ENCODE data around the gene THAP10. TPM values are rescaled to one million over a fixed set of nuclear protein-coding genes. Genes with fewer than 3 reads are reported as not detected.

Gene THAP10
- polyA plus RNA-seq, 2 donors = 0.69 to 1.1 TPM

- 96 to 97% methylated on average over 2 of the region's 2 CpGs for WGBS, 2 donors
- H3K27ac ChIP-seq (ENCODE audit: low read depth in 2 of 2, low read length in 1 of 2) = no peak overlapping the region
- H3K4me3 ChIP-seq (ENCODE audit: low read depth in 1 of 2, low read length in 2 of 2) = no peak overlapping the region
These were observed 54.8 kb downstream of the THAP10 start for GRCh38 chr15:70837476-70837875.

GRCh38 chr15:70835841-70836240 lies 56.4 kb downstream of the THAP10 start:
- Histone ChIP-seq H3K9me3 (ENCODE audit: control insufficient read depth in 2 of 2, insufficient read depth in 1 of 2, low read depth in 1 of 2, low read length in 1 of 2) (no peaks in the 10 kb centered on the region), H3K4me1 (ENCODE audit: control insufficient read depth in 2 of 2, insufficient read depth in 2 of 2, low read length in 1 of 2) (peaks cover 0 to 2% of the 10 kb centered on the region in 2 donors), H3K4me3 (ENCODE audit: low read depth in 1 of 2, low read length in 2 of 2) (no peak overlapping the region), H3K27me3 (ENCODE audit: control insufficient read depth in 1 of 2, insufficient read depth in 2 of 2, low read length in 2 of 2) (no peaks in the 10 kb centered on the region), H3K27ac (ENCODE audit: low read depth in 2 of 2, low read length in 1 of 2) (no peak overlapping the region), H3K36me3 (ENCODE audit: control insufficient read depth in 2 of 2, insufficient read depth in 2 of 2, low read length in 1 of 2) (peaks cover 0 to 5% of the 10 kb centered on the region in 2 donors)
- 79 to 80% methylated on average over 3 of the region's 3 CpGs for WGBS, 2 donors

More at GRCh38 chr15:70837476-70837875, 54.8 kb downstream of the THAP10 start:
- peaks cover 0 to 2% of the 10 kb centered on the region in 2 donors for H3K4me1 ChIP-seq (ENCODE audit: control insufficient read depth in 2 of 2, insufficient read depth in 2 of 2, low read length in 1 of 2)
- no peaks in the 10 kb centered on the region for H3K9me3 ChIP-seq (ENCODE audit: control insufficient read depth in 2 of 2, insufficient read depth in 1 of 2, low read depth in 1 of 2, low read length in 1 of 2)
- H3K36me3 ChIP-seq (ENCODE audit: control insufficient read depth in 2 of 2, insufficient read depth in 2 of 2, low read length in 1 of 2) = no peaks in the 10 kb centered on the region
- H3K27me3 ChIP-seq (ENCODE audit: control insufficient read depth in 1 of 2, insufficient read depth in 2 of 2, low read length in 2 of 2) = no peaks in the 10 kb centered on the region

GRCh38 chr15:70835415-70835814 lies 56.8 kb downstream of the THAP10 start:
- H3K4me3 ChIP-seq (ENCODE audit: low read depth in 1 of 2, low read length in 2 of 2) = no peak overlapping the region
- H3K36me3 ChIP-seq (ENCODE audit: control insufficient read depth in 2 of 2, insufficient read depth in 2 of 2, low read length in 1 of 2) = peaks cover 0 to 5% of the 10 kb centered on the region in 2 donors
- no peaks in the 10 kb centered on the region for H3K27me3 ChIP-seq (ENCODE audit: control insufficient read depth in 1 of 2, insufficient read depth in 2 of 2, low read length in 2 of 2)
- no peaks in the 10 kb centered on the region for H3K9me3 ChIP-seq (ENCODE audit: control insufficient read depth in 2 of 2, insufficient read depth in 1 of 2, low read depth in 1 of 2, low read length in 1 of 2)
- WGBS, 2 donors = 90 to 97% methylated on average over 6 of the region's 6 CpGs
- no peak overlapping the region for H3K27ac ChIP-seq (ENCODE audit: low read depth in 2 of 2, low read length in 1 of 2)
- H3K4me1 ChIP-seq (ENCODE audit: control insufficient read depth in 2 of 2, insufficient read depth in 2 of 2, low read length in 1 of 2) = peaks cover 0 to 2% of the 10 kb centered on the region in 2 donors

- Histone ChIP-seq H3K9me3 (ENCODE audit: control insufficient read depth in 2 of 2, insufficient read depth in 1 of 2, low read depth in 1 of 2, low read length in 1 of 2) (no peaks in the 10 kb centered on the region), H3K36me3 (ENCODE audit: control insufficient read depth in 2 of 2, insufficient read depth in 2 of 2, low read length in 1 of 2) (peaks cover 0 to 5% of the 10 kb centered on the region in 2 donors), H3K27me3 (ENCODE audit: control insufficient read depth in 1 of 2, insufficient read depth in 2 of 2, low read length in 2 of 2) (no peaks in the 10 kb centered on the region), H3K4me3 (ENCODE audit: low read depth in 1 of 2, low read length in 2 of 2) (no peak overlapping the region), H3K27ac (ENCODE audit: low read depth in 2 of 2, low read length in 1 of 2) (no peak overlapping the region), H3K4me1 (ENCODE audit: control insufficient read depth in 2 of 2, insufficient read depth in 2 of 2, low read length in 1 of 2) (peaks cover 0 to 2% of the 10 kb centered on the region in 2 donors)
- 80 to 89% methylated on average over 2 of the region's 2 CpGs for WGBS, 2 donors
These were observed 57.2 kb downstream of the THAP10 start for GRCh38 chr15:70834999-70835398.

GRCh38 chr15:70833861-70834765 lies 58.1 kb downstream of the THAP10 start:
- no peaks in the 10 kb centered on the region for H3K9me3 ChIP-seq (ENCODE audit: control insufficient read depth in 2 of 2, insufficient read depth in 1 of 2, low read depth in 1 of 2, low read length in 1 of 2)
- H3K4me1 ChIP-seq (ENCODE audit: control insufficient read depth in 2 of 2, insufficient read depth in 2 of 2, low read length in 1 of 2) = peaks cover 0 to 2% of the 10 kb centered on the region in 2 donors
- no peaks in the 10 kb centered on the region for H3K27me3 ChIP-seq (ENCODE audit: control insufficient read depth in 1 of 2, insufficient read depth in 2 of 2, low read length in 2 of 2)
- 60 to 62% methylated on average over 9 of the region's 9 CpGs for WGBS, 2 donors
- no peak overlapping the region for H3K27ac ChIP-seq (ENCODE audit: low read depth in 2 of 2, low read length in 1 of 2)
- no peak overlapping the region for H3K4me3 ChIP-seq (ENCODE audit: low read depth in 1 of 2, low read length in 2 of 2)
- peaks cover 0 to 5% of the 10 kb centered on the region in 2 donors for H3K36me3 ChIP-seq (ENCODE audit: control insufficient read depth in 2 of 2, insufficient read depth in 2 of 2, low read length in 1 of 2)

- no peak overlapping the region for H3K4me3 ChIP-seq (ENCODE audit: low read depth in 1 of 2, low read length in 2 of 2)
- H3K27ac ChIP-seq (ENCODE audit: low read depth in 2 of 2, low read length in 1 of 2) = no peak overlapping the region
- no peaks in the 10 kb centered on the region for H3K27me3 ChIP-seq (ENCODE audit: control insufficient read depth in 1 of 2, insufficient read depth in 2 of 2, low read length in 2 of 2)
- H3K4me1 ChIP-seq (ENCODE audit: control insufficient read depth in 2 of 2, insufficient read depth in 2 of 2, low read length in 1 of 2) = peaks cover 0 to 2% of the 10 kb centered on the region in 2 donors
- peaks cover 0 to 5% of the 10 kb centered on the region in 2 donors for H3K36me3 ChIP-seq (ENCODE audit: control insufficient read depth in 2 of 2, insufficient read depth in 2 of 2, low read length in 1 of 2)
- WGBS, 2 donors = 92% methylated on average over 3 of the region's 3 CpGs
- no peaks in the 10 kb centered on the region for H3K9me3 ChIP-seq (ENCODE audit: control insufficient read depth in 2 of 2, insufficient read depth in 1 of 2, low read depth in 1 of 2, low read length in 1 of 2)
These were observed 58.8 kb downstream of the THAP10 start for GRCh38 chr15:70833422-70833821.

GRCh38 chr15:70832176-70832575 lies 60.1 kb downstream of the THAP10 start:
- Histone ChIP-seq H3K27me3 (ENCODE audit: control insufficient read depth in 1 of 2, insufficient read depth in 2 of 2, low read length in 2 of 2) (no peaks in the 10 kb centered on the region), H3K27ac (ENCODE audit: low read depth in 2 of 2, low read length in 1 of 2) (no peak overlapping the region), H3K4me1 (ENCODE audit: control insufficient read depth in 2 of 2, insufficient read depth in 2 of 2, low read length in 1 of 2) (peaks cover 0 to 2% of the 10 kb centered on the region in 2 donors), H3K4me3 (ENCODE audit: low read depth in 1 of 2, low read length in 2 of 2) (no peak overlapping the region), H3K36me3 (ENCODE audit: control insufficient read depth in 2 of 2, insufficient read depth in 2 of 2, low read length in 1 of 2) (peaks cover 0 to 5% of the 10 kb centered on the region in 2 donors), H3K9me3 (ENCODE audit: control insufficient read depth in 2 of 2, insufficient read depth in 1 of 2, low read depth in 1 of 2, low read length in 1 of 2) (no peaks in the 10 kb centered on the region)
- 95 to 96% methylated on average over 20 of the region's 20 CpGs for WGBS, 2 donors

Other genes with a start within 250 kb of the THAP10 start
- gene UACA, start 128.9 kb downstream of the THAP10 start, polyA plus RNA-seq = 10 to 100 TPM; 27.1 to 83.5 TPM
- gene LARP6, start 38.3 kb downstream of the THAP10 start, polyA plus RNA-seq = 1 to 10 TPM; 3.2 to 6.5 TPM
- gene LRRC49, start 393 bp upstream of the THAP10 start, polyA plus RNA-seq = 1 to 10 TPM; 1.4 to 2.1 TPM
- gene THSD4, start 223.0 kb upstream of the THAP10 start, polyA plus RNA-seq = 10 to 100 TPM; 34.1 to 49.7 TPM

Data from esophagus (tissue), 2 donors.